HepG2 (cell line): ENCODE measurements around the gene CFAP90. TPM values are rescaled to one million over a fixed set of nuclear protein-coding genes. Genes with fewer than 3 reads are reported as not detected.

Experiments used
- ATAC-seq: fragments of 200-7000 bp; cut with Tn5 transposase; 3 replicates; pipeline ENCODE4 v1.9.1; 2020; ENCODE audit warnings: mild to moderate bottlenecking, moderate library complexity
- BruUV-seq: library from RNA; stranded (reverse); fragments of 400-500 nt; replicated peaks from 2 replicates; lab custom pipeline; 2021; lab: Mats Ljungman, UMichigan
- CTCF ChIA-PET: fragments of 300-600 bp; formaldehyde crosslinking; extraction: SDS; loops from one replicate; lab custom pipeline; 2021; ENCODE audit warnings: low total read pairs, inconsistent platforms, low intra/inter-chr PET ratio; lab: Yijun Ruan, JAX
- POLR2A ChIA-PET: fragments of 350-600 bp; sonication (Branson Sonifier 250); formaldehyde crosslinking; loops from one replicate; lab custom pipeline; 2020; ENCODE audit warnings: antibody characterized with exemption, inconsistent platforms; lab: Yijun Ruan, JAX
- DNase-seq: peaks from one replicate; pipeline ENCODE4 v3.0.0-alpha.2; 2015; ENCODE audit warnings: low spot score
- FAIRE-seq: peaks from 3 replicates; lab custom pipeline; 2011; peaks lifted over from hg19 to GRCh38; lab: Jason Lieb, UNC
- H2AFZ ChIP-seq: one replicate; pipeline ENCODE4 v1.6.1; 2011; ENCODE audit warnings: low read length, inconsistent platforms
- H3K27ac ChIP-seq: fragments of 300-600 bp; 3 replicates; pipeline ENCODE4 v1.8.0; 2011; ENCODE audit warnings: mixed run types, mild to moderate bottlenecking, mixed read lengths, low read length, inconsistent platforms; ENCODE audit not compliant: insufficient read depth; ENCODE audit errors: extremely low read length
- H3K27me3 ChIP-seq, 2 experiments: fragments of 200-600 bp in 1 of 2; 2 replicates in 1 of 2; 3 replicates in 1 of 2; pipeline versions ENCODE4 v1.6.0 to v1.8.0; 2011; ENCODE audit warnings: low read length in 2 of 2, mild to moderate bottlenecking in 2 of 2, moderate library complexity in 2 of 2, inconsistent platforms in 1 of 2; ENCODE audit not compliant: insufficient read depth in 2 of 2, control insufficient read depth in 1 of 2
- H3K36me3 ChIP-seq, 2 experiments: fragments of 200-600 bp in 1 of 2; replicated peaks in 1 of 2; 2 replicates in 1 of 2; 3 replicates in 1 of 2; pipeline versions ENCODE4 v1.5.1 to v1.8.0; 2011; ENCODE audit warnings: low read length in 2 of 2, inconsistent platforms in 1 of 2; ENCODE audit not compliant: insufficient read depth in 2 of 2, control insufficient read depth in 1 of 2
- H3K4me1 ChIP-seq: 2 replicates; pipeline ENCODE4 v1.5.1; 2012; ENCODE audit warnings: low read length, inconsistent platforms; ENCODE audit not compliant: insufficient read depth
- H3K4me2 ChIP-seq: 2 replicates; pipeline ENCODE4 v1.6.0; 2011; ENCODE audit warnings: low read depth, low read length, inconsistent platforms
- H3K4me3 ChIP-seq, 3 experiments: fragments of 200-600 bp in 1 of 3; sonication (generic), shearing (Covaris generic) in 1 of 3; replicated peaks in 1 of 3; 2 replicates each; pipeline ENCODE4 v1.5.1; 2011 to 2016; ENCODE audit warnings: low read length in 3 of 3, inconsistent platforms in 2 of 3, low read depth in 2 of 3, mild to moderate bottlenecking in 2 of 3, control low read depth in 1 of 3, mixed read lengths in 1 of 3; ENCODE audit not compliant: insufficient read depth in 1 of 3
- H3K79me2 ChIP-seq: one replicate; pipeline ENCODE4 v1.6.1; 2011; ENCODE audit warnings: low read length, inconsistent platforms; ENCODE audit not compliant: insufficient read depth
- H3K9ac ChIP-seq: 2 replicates; pipeline ENCODE4 v1.6.0; 2011; ENCODE audit warnings: mild to moderate bottlenecking, low read depth, low read length, inconsistent platforms; ENCODE audit not compliant: insufficient read depth
- H3K9me3 ChIP-seq: 2 replicates; pipeline ENCODE4 v1.5.1; 2012; ENCODE audit warnings: mild to moderate bottlenecking, low read length
- H4K20me1 ChIP-seq: 2 replicates; pipeline ENCODE4 v1.6.0; 2011; ENCODE audit warnings: inconsistent platforms, mild to moderate bottlenecking, low read length, moderate library complexity; ENCODE audit not compliant: insufficient read depth
- ARHGAP35 ChIP-seq: sonication (generic); formaldehyde crosslinking; IDR thresholded peaks from 2 replicates; pipeline ENCODE4 v1.9.0; 2022; ENCODE audit warnings: mild to moderate bottlenecking, inconsistent platforms, moderate library complexity, missing genetic modification reagents, borderline replicate concordance
- ARNT2 ChIP-seq: sonication (generic); formaldehyde crosslinking; IDR thresholded peaks from 2 replicates; pipeline ENCODE4 v1.8.0; 2022; ENCODE audit warnings: mild to moderate bottlenecking, low read depth, missing genetic modification reagents, moderate library complexity
- ASH2L ChIP-seq: fragments of 300-600, 200-600 bp; sonication (generic); IDR thresholded peaks from 2 replicates; pipeline ENCODE4 v1.7.0; 2017; ENCODE audit warnings: low read depth, mild to moderate bottlenecking, moderate library complexity, mixed read lengths, low read length; ENCODE audit not compliant: insufficient read length
- ATF4 ChIP-seq, 2 experiments: fragments of 450-650 bp in 1 of 2; sonication (generic) in 1 of 2; formaldehyde crosslinking; IDR thresholded peaks; 2 replicates each; pipeline versions ENCODE4 v1.5.0 to v1.8.0; 2020 to 2022; ENCODE audit warnings: mild to moderate bottlenecking in 1 of 2, missing genetic modification reagents in 1 of 2
- BHLHE40 ChIP-seq: IDR thresholded peaks from 2 replicates; pipeline ENCODE4 v1.6.1; 2011; ENCODE audit warnings: low read length, improper control_type of control experiment
- CHD2 ChIP-seq: IDR thresholded peaks from 2 replicates; pipeline ENCODE4 v1.6.1; 2011; ENCODE audit warnings: low read depth, low read length, improper control_type of control experiment
- E2F1 ChIP-seq: sonication (generic); formaldehyde crosslinking; IDR thresholded peaks from 2 replicates; pipeline ENCODE4 v1.5.0; 2020; ENCODE audit warnings: missing genetic modification reagents
- GATAD1 ChIP-seq: IDR thresholded peaks from 2 replicates; pipeline ENCODE4 v1.6.1; 2016; ENCODE audit warnings: missing genetic modification reagents, missing compliant biosample characterization
- GMEB2 ChIP-seq: IDR thresholded peaks from 2 replicates; pipeline ENCODE4 v1.6.1; 2016; ENCODE audit warnings: missing biosample characterization, missing genetic modification reagents, low read depth
- IRF1 ChIP-seq: sonication (generic); formaldehyde crosslinking; IDR thresholded peaks from 2 replicates; pipeline ENCODE4 v1.4.0; 2020; ENCODE audit warnings: low read depth, mild to moderate bottlenecking, missing genetic modification reagents
- KDM5A ChIP-seq: fragments of 200-600 bp; sonication (generic); IDR thresholded peaks from 2 replicates; pipeline ENCODE4 v1.7.0; 2018; ENCODE audit warnings: antibody characterized with exemption, mild to moderate bottlenecking, low read length, borderline replicate concordance
- MBNL3 ChIP-seq: fragments of 250-450 bp; sonication (Bioruptor Pico); conservative IDR thresholded peaks from 2 replicates; pipeline ENCODE4 v1.8.0; 2022; ENCODE audit warnings: mild to moderate bottlenecking, inconsistent platforms
- PLSCR1 ChIP-seq: sonication (generic); formaldehyde crosslinking; IDR thresholded peaks from 2 replicates; pipeline ENCODE4 v1.5.0; 2020; ENCODE audit warnings: missing genetic modification reagents, mild to moderate bottlenecking, borderline replicate concordance
- ZBTB1 ChIP-seq: sonication (generic); formaldehyde crosslinking; IDR thresholded peaks from 2 replicates; pipeline ENCODE4 v1.4.0; 2020; ENCODE audit warnings: missing genetic modification reagents, borderline replicate concordance
- ZNF275 ChIP-seq: sonication (generic); formaldehyde crosslinking; IDR thresholded peaks from 2 replicates; pipeline ENCODE4 v1.8.0; 2022; ENCODE audit warnings: missing genetic modification reagents, mild to moderate bottlenecking, inconsistent platforms, borderline replicate concordance
- ZNF598 ChIP-seq: sonication (generic); formaldehyde crosslinking; IDR thresholded peaks from 2 replicates; pipeline ENCODE4 v1.5.1; 2020; ENCODE audit warnings: mild to moderate bottlenecking, missing genetic modification reagents, borderline replicate concordance
- ZNF703 ChIP-seq: sonication (generic); formaldehyde crosslinking; IDR thresholded peaks from 2 replicates; pipeline ENCODE4 v1.5.1; 2020; ENCODE audit warnings: missing genetic modification reagents, mild to moderate bottlenecking, moderate library complexity, borderline replicate concordance
- ZNF720 ChIP-seq: sonication (generic); formaldehyde crosslinking; IDR thresholded peaks from 2 replicates; pipeline ENCODE4 v1.4.0; 2020; ENCODE audit warnings: missing genetic modification reagents
- WGBS: methylation state at CpG from one replicate; pipeline ENCODE4 v1.1.6; 2017; ENCODE audit warnings: low lambda C conversion rate; 5-methylcytosine and 5-hydroxymethylcytosine counted together
- in situ Hi-C: cut with HindIII; loops from 2 replicates; pipeline ENCODE4 v1.10.0; 2017; ENCODE audit warnings: low pct_unique_long_range_greater_than_20kb; ENCODE audit not compliant: extremely low pct_ligation_motif_present
- intact Hi-C: fragments of 100-400 bp; cut with micrococcal nuclease; formaldehyde crosslinking; loops from one replicate; pipeline ENCODE4 v1.10.0; 2022; ENCODE audit not compliant: unreplicated experiment
- polyA plus RNA-seq, 8 experiments: library from polyadenylated mRNA; depleted of rRNA in 3 of 8; stranded (reverse) in 7 of 8; unstranded in 1 of 8; fragments of >200 nt; fragmentation: Illumina TruSeq in 4 of 8; extraction: Trizol in 4 of 8; gene quantifications; 2 replicates each; pipeline versions ENCODE4 v1.2.1 to v1.2.3, GENCODE V29; 2011 to 2016; ENCODE audit warnings: low read depth in 4 of 8, missing spikeins in 1 of 8, mixed read lengths in 1 of 8; ENCODE audit not compliant: insufficient read depth in 1 of 8
- total RNA-seq, 5 experiments: library from RNA; depleted of rRNA; stranded (reverse); fragments of >200 nt; fragmentation: Illumina TruSeq; extraction: Trizol; gene quantifications; 2 replicates each; pipeline ENCODE4 v1.2.3, GENCODE V29; 2016; ENCODE audit warnings: low read depth in 1 of 5

CFAP90 gene
- total and polyA plus RNA-seq, 2 of the 13 experiments (the other 11 are each of a cell fraction or from before 2014, with no cell fraction given), result 0.11 TPM; not detected in 1

- peak overlapping the region; percentile 12 for H2AFZ ChIP-seq
- peaks cover 3 to 13% of the 10 kb centered on the region in 2 experiments; a peak in 2 of 5 replicates for H3K27me3 ChIP-seq
- TF ChIP-seq CHD2, result no peak
- no peak for TF ChIP-seq ZNF275 (CRISPR knock-in tag)
- TF ChIP-seq ARNT2, result no peak
- TF ChIP-seq ZNF703 (CRISPR knock-in tag), result no peak
- TF ChIP-seq E2F1 (CRISPR knock-in tag), result no peak
- no peak for TF ChIP-seq ZBTB1 (CRISPR knock-in tag)
- TF ChIP-seq MBNL3 (CRISPR knock-in tag), result no peak
- TF ChIP-seq ZNF598 (CRISPR knock-in tag), result peak; percentile 74; the same call in 1 of the 2 replicates
- TF ChIP-seq ZNF720 (CRISPR knock-in tag), result no peak
- TF ChIP-seq PLSCR1 (CRISPR knock-in tag), result no peak
- TF ChIP-seq GMEB2, result no peak
- no peak for TF ChIP-seq BHLHE40
- TF ChIP-seq KDM5A, result no peak
- peak; percentile 16 for TF ChIP-seq ASH2L
- 0 out of 4 replicates have a peak, but pooled peaks of 1 of the 2 experiments have one; percentile 34 for TF ChIP-seq ATF4 (CRISPR knock-in tag; IDR thresholded peaks at IDR 0.05)
- no peak for TF ChIP-seq IRF1 (CRISPR knock-in tag)
- no peak for TF ChIP-seq ARHGAP35
- no peak for TF ChIP-seq GATAD1
These were observed 283 bp upstream of the CFAP90 start for GRCh38 chr5:7851240-7851592.

More at GRCh38 chr5:7851240-7851592, 283 bp upstream of the CFAP90 start:
- WGBS, result 37% methylated on average over 16 of the region's 16 CpGs
- Histone ChIP-seq H3K27ac (no peak overlapping the region), H3K9me3 (no peaks in the 10 kb centered on the region), H3K36me3 (no peaks in the 10 kb centered on the region), H3K4me2 (peak overlapping the region; percentile 81), H4K20me1 (no peaks in the 10 kb centered on the region), H3K4me3 (peak overlapping the region; percentile 44 to 71 (median 70)), H3K4me1 (peaks cover 25% of the 10 kb centered on the region), H3K79me2 (no peaks in the 10 kb centered on the region), H3K9ac (peak overlapping the region; percentile 28; the same call in 1 of the 2 replicates)
- DNase-seq (no peak), ATAC-seq (no peak), FAIRE-seq (no peak)
- POLR2A ChIA-PET, result interaction anchor here (1.3 to 3.6 kb wide), 3 partner anchors 9 to 21 kb away, joined by 4 to 18 read pairs (median 4); partner anchors contain the start of genes FASTKD3 and MTRR
- BruUV-seq, result no TSS peak
- in situ Hi-C loops, result no loop called here
- intact Hi-C loops, result no loop called here
- CTCF ChIA-PET, result no interaction called here
